Panc1 (cell line): ENCODE data around the gene OR2V2. TPM values are rescaled to one million over a fixed set of nuclear protein-coding genes. Genes with fewer than 3 reads are reported as not detected.
"Not testable (repeated sequence)": the region's sequence is repeated elsewhere in the genome, so short reads cannot be mapped to it uniquely, and the experiment has no call there.

Source experiments
- ATAC-seq: fragments of 200-7000 bp; cut with Tn5 transposase; 2 replicates; pipeline ENCODE4 v1.9.1; 2020; ENCODE audit warnings: mild to moderate bottlenecking, moderate library complexity
- BruUV-seq: library from RNA; stranded (reverse); fragments of 400-500 nt; replicated peaks from 2 replicates; lab custom pipeline; 2021; lab: Mats Ljungman, UMichigan
- CTCF ChIA-PET: fragments of 300-600 bp; sonication (Branson Sonifier 250); formaldehyde crosslinking; loops from one replicate; lab custom pipeline; 2022; ENCODE audit warnings: antibody characterized with exemption; lab: Charles Lee
- POLR2A ChIA-PET: fragments of 300-600 bp; sonication (Branson Sonifier 250); formaldehyde crosslinking; loops from one replicate; lab custom pipeline; 2022; ENCODE audit warnings: antibody characterized with exemption; lab: Charles Lee
- DNase-seq: peaks from one replicate; pipeline ENCODE4 v3.0.0-alpha.2; 2010; ENCODE audit warnings: low read depth, low spot score
- H3K27ac ChIP-seq: 2 replicates; pipeline ENCODE4 v1.5.1; 2011; ENCODE audit warnings: mild to moderate bottlenecking, low read length, inconsistent platforms
- H3K27me3 ChIP-seq: fragments of 200-500 bp; sonication (Bioruptor generic); 2 replicates; pipeline ENCODE4 v1.6.0; 2014; ENCODE audit warnings: low read length, inconsistent platforms; ENCODE audit not compliant: control insufficient read depth, insufficient read depth
- H3K36me3 ChIP-seq: fragments of 200-500 bp; sonication (Bioruptor generic); 2 replicates; pipeline ENCODE4 v1.5.1; 2014; ENCODE audit warnings: inconsistent platforms, mild to moderate bottlenecking, low read length, moderate library complexity; ENCODE audit not compliant: control insufficient read depth, insufficient read depth
- H3K4me1 ChIP-seq: 2 replicates; pipeline ENCODE4 v1.5.1; 2011; ENCODE audit warnings: inconsistent platforms, mild to moderate bottlenecking, low read length, moderate library complexity; ENCODE audit not compliant: control insufficient read depth, insufficient read depth
- H3K4me3 ChIP-seq, 2 experiments: 2 replicates each; pipeline ENCODE4 v1.5.1; 2011 to 2012; ENCODE audit warnings: low read depth in 2 of 2, low read length in 2 of 2, mild to moderate bottlenecking in 2 of 2, inconsistent platforms in 1 of 2, moderate library complexity in 1 of 2
- H3K9me3 ChIP-seq: fragments of 200-500 bp; sonication (Bioruptor generic); 2 replicates; pipeline ENCODE4 v1.5.1; 2014; ENCODE audit warnings: low read depth, mild to moderate bottlenecking, inconsistent platforms, low read length, moderate library complexity; ENCODE audit not compliant: control insufficient read depth, insufficient read depth
- POLR2AphosphoS5 ChIP-seq: IDR thresholded peaks from 2 replicates; pipeline ENCODE4 v1.6.1; 2012; ENCODE audit warnings: mild to moderate bottlenecking, low read depth, low read length, moderate library complexity
- SIN3A ChIP-seq: IDR thresholded peaks from 2 replicates; pipeline ENCODE4 v1.6.1; 2012; ENCODE audit warnings: low read depth, mild to moderate bottlenecking, low read length, moderate library complexity, borderline replicate concordance; ENCODE audit not compliant: insufficient read depth
- TCF7L2 ChIP-seq: IDR thresholded peaks from 2 replicates; pipeline ENCODE4 v1.6.1; 2011; ENCODE audit warnings: mild to moderate bottlenecking, low read depth, low read length, inconsistent platforms
- in situ Hi-C: cut with HindIII; loops from 2 replicates; pipeline ENCODE4 v1.10.0; 2016; ENCODE audit warnings: low sequenced_read_pairs, low pct_unique_long_range_greater_than_20kb
- intact Hi-C: fragments of 100-400 bp; cut with micrococcal nuclease; formaldehyde crosslinking; loops from one replicate; pipeline ENCODE4 v1.10.0; 2022; ENCODE audit not compliant: unreplicated experiment
- total RNA-seq: library from RNA; stranded (reverse); gene quantifications from one replicate; pipeline ENCODE4 v1.2.1, GENCODE V29; 2021; ENCODE audit not compliant: unreplicated experiment
- TF ChIP-seq, protein P1 (sequence below): fragments of 450-650 bp; IDR thresholded peaks from 2 replicates; pipeline ENCODE4 v1.5.1; 2017; ENCODE audit warnings: mild to moderate bottlenecking
- TF ChIP-seq, protein P2 (sequence below), 2 experiments: IDR thresholded peaks; 2 replicates each; pipeline ENCODE4 v1.6.1; 2011 to 2012; ENCODE audit warnings: low read depth in 2 of 2, control low read depth in 1 of 2, low read length in 1 of 2, mild to moderate bottlenecking in 1 of 2, moderate library complexity in 1 of 2; ENCODE audit not compliant: insufficient read depth in 1 of 2

OR2V2 gene
- total RNA-seq, 1 experiment from 2014 or later = not detected

DNA sequence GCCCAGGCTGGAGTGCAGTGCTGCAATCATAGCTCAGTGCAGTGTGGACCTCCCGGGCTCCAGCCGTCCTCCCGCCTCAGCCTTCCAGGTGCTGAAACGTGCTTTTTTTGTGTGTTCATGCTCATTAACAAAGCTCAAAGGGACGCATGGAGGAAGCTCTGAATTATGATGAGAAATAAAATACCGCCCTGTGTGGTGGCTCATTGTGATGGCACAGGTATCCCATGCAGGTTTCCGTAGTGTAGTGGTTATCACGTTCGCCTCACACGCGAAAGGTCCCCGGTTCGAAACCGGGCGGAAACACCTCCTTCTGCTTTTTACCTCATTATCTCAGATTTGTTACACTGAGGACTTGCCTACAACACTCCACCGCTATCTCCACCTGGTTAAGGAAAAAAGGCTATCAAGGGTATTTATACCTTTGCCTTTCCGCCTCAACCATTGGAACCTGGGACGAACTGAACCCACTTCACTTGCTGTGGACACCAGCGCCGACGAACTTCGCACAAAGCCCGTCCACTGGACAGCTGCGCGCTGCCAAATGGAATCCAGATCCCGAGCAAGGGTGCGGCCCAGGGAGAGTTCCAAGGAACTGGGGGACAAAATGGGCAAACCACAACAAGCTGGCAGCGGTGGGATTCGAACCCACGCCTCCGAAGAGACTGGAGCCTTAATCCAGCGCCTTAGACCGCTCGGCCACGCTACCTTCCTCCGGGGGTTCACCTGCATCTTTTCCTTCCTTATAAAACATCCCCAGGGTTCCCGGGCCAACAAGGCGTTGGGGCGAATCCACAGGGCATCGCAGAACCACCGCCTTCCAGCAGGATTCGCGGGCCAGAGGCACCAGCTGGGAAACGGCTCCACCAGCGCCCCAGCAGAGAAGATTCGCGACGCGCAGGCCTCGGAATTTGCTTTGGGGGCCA is 26.3 kb downstream of the OR2V2 start:
- H3K4me1 ChIP-seq = peaks cover 11% of the 10 kb centered on the region; the same call in 1 of the 2 replicates
- in situ Hi-C loops (no loop called here), intact Hi-C loops (no loop called here)
- CTCF ChIA-PET = interaction anchor here (1.1 to 1.8 kb wide), 2 partner anchors 14 to 130 kb away, joined by 3 to 5 read pairs; no protein-coding TSS in a partner anchor
- POLR2A ChIA-PET = no interaction called here
- no peak; the same call in 1 of the 2 replicates for TF ChIP-seq POLR2AphosphoS5
- TF ChIP-seq, protein P1, sequence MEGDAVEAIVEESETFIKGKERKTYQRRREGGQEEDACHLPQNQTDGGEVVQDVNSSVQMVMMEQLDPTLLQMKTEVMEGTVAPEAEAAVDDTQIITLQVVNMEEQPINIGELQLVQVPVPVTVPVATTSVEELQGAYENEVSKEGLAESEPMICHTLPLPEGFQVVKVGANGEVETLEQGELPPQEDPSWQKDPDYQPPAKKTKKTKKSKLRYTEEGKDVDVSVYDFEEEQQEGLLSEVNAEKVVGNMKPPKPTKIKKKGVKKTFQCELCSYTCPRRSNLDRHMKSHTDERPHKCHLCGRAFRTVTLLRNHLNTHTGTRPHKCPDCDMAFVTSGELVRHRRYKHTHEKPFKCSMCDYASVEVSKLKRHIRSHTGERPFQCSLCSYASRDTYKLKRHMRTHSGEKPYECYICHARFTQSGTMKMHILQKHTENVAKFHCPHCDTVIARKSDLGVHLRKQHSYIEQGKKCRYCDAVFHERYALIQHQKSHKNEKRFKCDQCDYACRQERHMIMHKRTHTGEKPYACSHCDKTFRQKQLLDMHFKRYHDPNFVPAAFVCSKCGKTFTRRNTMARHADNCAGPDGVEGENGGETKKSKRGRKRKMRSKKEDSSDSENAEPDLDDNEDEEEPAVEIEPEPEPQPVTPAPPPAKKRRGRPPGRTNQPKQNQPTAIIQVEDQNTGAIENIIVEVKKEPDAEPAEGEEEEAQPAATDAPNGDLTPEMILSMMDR = peak; percentile 45
- TF ChIP-seq TCF7L2 = peak; percentile 79; the same call in 1 of the 2 replicates
- no peaks in the 10 kb centered on the region for H3K36me3 ChIP-seq
- no peaks in the 10 kb centered on the region for H3K9me3 ChIP-seq
- DNase-seq = peak; percentile 95
- peak; percentile 83 for ATAC-seq
- H3K27me3 ChIP-seq = no peaks in the 10 kb centered on the region
- H3K27ac ChIP-seq = peak overlapping the region; percentile 88
- BruUV-seq = no TSS peak
- H3K4me3 ChIP-seq = peak overlapping the region; percentile 57 to 74

DNA sequence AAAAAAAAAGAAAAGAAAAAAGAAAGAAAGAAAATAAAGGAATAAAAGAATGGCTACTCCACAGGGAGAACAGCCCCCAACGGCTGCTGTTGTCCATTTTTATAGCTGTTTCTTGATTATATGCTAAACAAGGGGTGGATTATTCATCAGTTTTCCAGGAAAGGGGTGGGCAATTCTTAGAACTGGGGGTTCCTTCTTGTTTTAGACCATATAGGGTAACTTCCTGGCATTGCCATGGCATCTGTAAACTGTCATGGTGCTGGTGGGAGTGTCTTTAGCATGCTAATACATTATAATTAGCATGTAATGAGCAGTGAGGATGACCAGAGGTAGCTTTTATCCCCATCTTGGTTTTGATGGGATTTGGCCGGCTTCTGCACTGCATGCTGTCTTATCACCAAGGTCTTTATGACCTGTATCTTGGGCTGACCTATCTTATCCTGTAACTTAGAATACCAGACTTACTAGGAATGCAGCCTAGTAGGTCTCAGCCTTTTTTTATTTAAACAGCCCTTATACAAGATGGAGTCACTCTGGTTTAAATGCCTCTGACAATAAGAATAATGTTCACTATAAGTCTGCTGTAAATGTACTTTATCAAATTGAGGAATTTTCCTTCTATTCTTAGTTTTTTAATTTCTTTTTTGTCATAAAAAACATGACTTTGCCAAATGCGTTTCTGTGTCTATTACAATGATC is 29.0 kb downstream of the OR2V2 start:
- ChIA-PET POLR2A (no interaction called here), CTCF (interaction anchor here (0.7 to 0.8 kb wide), 2 partner anchors 9 to 457 kb away, joined by 16 read pairs; no protein-coding TSS in a partner anchor)
- in situ Hi-C loops = no loop called here

DNA sequence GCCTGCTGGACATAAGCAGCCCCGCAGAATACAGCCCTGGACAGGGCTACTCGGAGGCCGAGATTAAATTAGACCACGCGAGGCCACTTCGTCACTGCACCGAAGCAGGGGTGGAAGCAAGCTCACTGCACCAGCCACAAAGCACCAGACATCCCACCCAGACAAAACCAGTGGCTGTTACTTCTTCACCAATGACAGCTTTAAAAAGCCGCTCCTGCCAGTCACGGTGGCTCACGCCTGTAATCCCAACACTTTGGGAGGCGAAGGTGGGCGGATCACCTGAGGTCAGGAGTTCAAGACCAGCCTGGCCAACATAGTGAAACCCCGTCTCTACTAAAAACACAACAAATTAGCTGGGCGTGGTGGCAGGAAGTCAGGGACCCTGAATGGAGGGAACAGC is 30.2 kb downstream of the OR2V2 start:
- CTCF ChIA-PET, H3K27me3 ChIP-seq, POLR2A ChIA-PET, intact Hi-C loops, DNase-seq, H3K4me1 ChIP-seq, H3K4me3 ChIP-seq, H3K36me3 ChIP-seq, ATAC-seq, BruUV-seq, H3K9me3 ChIP-seq, in situ Hi-C loops, H3K27ac ChIP-seq: not testable (repeated sequence)

More for the DNA sequence above, 29.0 kb downstream of the OR2V2 start:
- TF ChIP-seq, protein P1 = no peak
- TF ChIP-seq SIN3A (no peak), POLR2AphosphoS5 (no peak), TCF7L2 (no peak)
- TF ChIP-seq, protein P2, sequence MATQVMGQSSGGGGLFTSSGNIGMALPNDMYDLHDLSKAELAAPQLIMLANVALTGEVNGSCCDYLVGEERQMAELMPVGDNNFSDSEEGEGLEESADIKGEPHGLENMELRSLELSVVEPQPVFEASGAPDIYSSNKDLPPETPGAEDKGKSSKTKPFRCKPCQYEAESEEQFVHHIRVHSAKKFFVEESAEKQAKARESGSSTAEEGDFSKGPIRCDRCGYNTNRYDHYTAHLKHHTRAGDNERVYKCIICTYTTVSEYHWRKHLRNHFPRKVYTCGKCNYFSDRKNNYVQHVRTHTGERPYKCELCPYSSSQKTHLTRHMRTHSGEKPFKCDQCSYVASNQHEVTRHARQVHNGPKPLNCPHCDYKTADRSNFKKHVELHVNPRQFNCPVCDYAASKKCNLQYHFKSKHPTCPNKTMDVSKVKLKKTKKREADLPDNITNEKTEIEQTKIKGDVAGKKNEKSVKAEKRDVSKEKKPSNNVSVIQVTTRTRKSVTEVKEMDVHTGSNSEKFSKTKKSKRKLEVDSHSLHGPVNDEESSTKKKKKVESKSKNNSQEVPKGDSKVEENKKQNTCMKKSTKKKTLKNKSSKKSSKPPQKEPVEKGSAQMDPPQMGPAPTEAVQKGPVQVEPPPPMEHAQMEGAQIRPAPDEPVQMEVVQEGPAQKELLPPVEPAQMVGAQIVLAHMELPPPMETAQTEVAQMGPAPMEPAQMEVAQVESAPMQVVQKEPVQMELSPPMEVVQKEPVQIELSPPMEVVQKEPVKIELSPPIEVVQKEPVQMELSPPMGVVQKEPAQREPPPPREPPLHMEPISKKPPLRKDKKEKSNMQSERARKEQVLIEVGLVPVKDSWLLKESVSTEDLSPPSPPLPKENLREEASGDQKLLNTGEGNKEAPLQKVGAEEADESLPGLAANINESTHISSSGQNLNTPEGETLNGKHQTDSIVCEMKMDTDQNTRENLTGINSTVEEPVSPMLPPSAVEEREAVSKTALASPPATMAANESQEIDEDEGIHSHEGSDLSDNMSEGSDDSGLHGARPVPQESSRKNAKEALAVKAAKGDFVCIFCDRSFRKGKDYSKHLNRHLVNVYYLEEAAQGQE (IDR thresholded peaks at IDR 0.05; ENCODE audit: insufficient read depth in 1 of 2, low read depth in 2 of 2, low read length in 1 of 2) = no peak
- H3K9me3 ChIP-seq = no peaks in the 10 kb centered on the region
- intact Hi-C loops = no loop called here
- BruUV-seq = no TSS peak
- no peaks in the 10 kb centered on the region for H3K27me3 ChIP-seq
- H3K4me3 ChIP-seq = no peak overlapping the region
- peaks cover 7% of the 10 kb centered on the region for H3K4me1 ChIP-seq
- H3K27ac ChIP-seq = no peak overlapping the region
- no peak for ATAC-seq
- H3K36me3 ChIP-seq = no peaks in the 10 kb centered on the region
- no peak for DNase-seq
